HepG2 (cell line): ENCODE data around the gene SLFNL1. TPM values are rescaled to one million over a fixed set of nuclear protein-coding genes. Genes with fewer than 3 reads are reported as not detected.
A peak's percentile ranks its signal among the peaks of the same experiment; 100 is the strongest.

Source experiments
- AHR ChIP-seq: IDR thresholded peaks from 2 replicates; pipeline ENCODE4 v1.6.1; 2018; ENCODE audit warnings: missing genetic modification reagents, missing compliant biosample characterization
- BCL6 ChIP-seq: IDR thresholded peaks from 2 replicates; pipeline ENCODE4 v1.6.1; 2016; ENCODE audit warnings: missing genetic modification reagents, missing compliant biosample characterization
- GMEB2 ChIP-seq: IDR thresholded peaks from 2 replicates; pipeline ENCODE4 v1.6.1; 2016; ENCODE audit warnings: missing biosample characterization, missing genetic modification reagents, low read depth
- NFAT5 ChIP-seq: sonication (generic); formaldehyde crosslinking; IDR thresholded peaks from 2 replicates; pipeline ENCODE4 v1.4.0; 2020; ENCODE audit warnings: missing genetic modification reagents
- NFRKB ChIP-seq: fragments of 450-650 bp; IDR thresholded peaks from 2 replicates; pipeline ENCODE4 v1.6.1; 2017
- PRMT3 ChIP-seq: sonication (generic); formaldehyde crosslinking; IDR thresholded peaks from 2 replicates; pipeline ENCODE4 v1.8.1; 2022; ENCODE audit warnings: low read depth, mild to moderate bottlenecking, moderate library complexity, missing genetic modification reagents, borderline replicate concordance
- SAP130 ChIP-seq: IDR thresholded peaks from 2 replicates; pipeline ENCODE4 v1.6.1; 2016; ENCODE audit warnings: low read depth
- SETDB1 ChIP-seq: sonication (generic); formaldehyde crosslinking; IDR thresholded peaks from 2 replicates; pipeline ENCODE4 v1.5.1; 2020; ENCODE audit warnings: missing genetic modification reagents, mild to moderate bottlenecking, borderline replicate concordance
- SOX5 ChIP-seq: IDR thresholded peaks from 2 replicates; pipeline ENCODE4 v1.6.1; 2016; ENCODE audit warnings: borderline replicate concordance
- STAG1 ChIP-seq: sonication (generic); formaldehyde crosslinking; IDR thresholded peaks from 2 replicates; pipeline ENCODE4 v1.4.0; 2020; ENCODE audit warnings: missing genetic modification reagents
- TFE3 ChIP-seq: IDR thresholded peaks from 2 replicates; pipeline ENCODE4 v1.6.1; 2016
- ZBTB7A ChIP-seq: sonication (generic); formaldehyde crosslinking; IDR thresholded peaks from 2 replicates; pipeline ENCODE4 v1.8.0; 2022; ENCODE audit warnings: mild to moderate bottlenecking, missing genetic modification reagents
- ZBTB7B ChIP-seq: sonication (generic); formaldehyde crosslinking; IDR thresholded peaks from 2 replicates; pipeline ENCODE4 v1.4.0; 2020; ENCODE audit warnings: missing genetic modification reagents
- ZFP36L1 ChIP-seq: sonication (generic); formaldehyde crosslinking; IDR thresholded peaks from 2 replicates; pipeline ENCODE4 v1.8.0; 2022; ENCODE audit warnings: mild to moderate bottlenecking, missing genetic modification reagents, moderate library complexity
- ZFP36L2 ChIP-seq: sonication (generic); formaldehyde crosslinking; IDR thresholded peaks from 2 replicates; pipeline ENCODE4 v1.4.0; 2020; ENCODE audit warnings: missing genetic modification reagents
- ZNF18 ChIP-seq: sonication (generic); formaldehyde crosslinking; IDR thresholded peaks from 2 replicates; pipeline ENCODE4 v1.8.0; 2022; ENCODE audit warnings: mild to moderate bottlenecking, missing genetic modification reagents; ENCODE audit not compliant: insufficient replicate concordance
- ZNF20 ChIP-seq: sonication (generic); formaldehyde crosslinking; IDR thresholded peaks from 2 replicates; pipeline ENCODE4 v1.4.0; 2020; ENCODE audit warnings: mild to moderate bottlenecking, moderate library complexity, missing genetic modification reagents
- ZNF839 ChIP-seq: sonication (generic); formaldehyde crosslinking; IDR thresholded peaks from 2 replicates; pipeline ENCODE4 v1.4.0; 2020; ENCODE audit warnings: missing genetic modification reagents, mild to moderate bottlenecking, borderline replicate concordance
- polyA plus RNA-seq, 8 experiments: library from polyadenylated mRNA; depleted of rRNA in 3 of 8; stranded (reverse) in 7 of 8; unstranded in 1 of 8; fragments of >200 nt; fragmentation: Illumina TruSeq in 4 of 8; extraction: Trizol in 4 of 8; gene quantifications; 2 replicates each; pipeline versions ENCODE4 v1.2.1 to v1.2.3, GENCODE V29; 2011 to 2016; ENCODE audit warnings: low read depth in 4 of 8, missing spikeins in 1 of 8, mixed read lengths in 1 of 8; ENCODE audit not compliant: insufficient read depth in 1 of 8
- total RNA-seq, 5 experiments: library from RNA; depleted of rRNA; stranded (reverse); fragments of >200 nt; fragmentation: Illumina TruSeq; extraction: Trizol; gene quantifications; 2 replicates each; pipeline ENCODE4 v1.2.3, GENCODE V29; 2016; ENCODE audit warnings: low read depth in 1 of 5

SLFNL1 gene
- total and polyA plus RNA-seq, 2 of the 13 experiments (the other 11 are each of a cell fraction or from before 2014, with no cell fraction given): 0.07 to 0.20 TPM

- TF ChIP-seq BCL6 (CRISPR knock-in tag): peak; percentile 40; the same call in 1 of the 2 replicates
- TF ChIP-seq NFAT5: no peak
- TF ChIP-seq GMEB2: no peak
- TF ChIP-seq NFRKB: no peak
- TF ChIP-seq ZFP36L1: no peak
- no peak for TF ChIP-seq AHR (CRISPR knock-in tag)
- TF ChIP-seq TFE3: peak; percentile 76
- TF ChIP-seq STAG1 (CRISPR knock-in tag): peak; percentile 69
- TF ChIP-seq SAP130 (CRISPR knock-in tag): peak; percentile 87
- no peak for TF ChIP-seq ZFP36L2 (CRISPR knock-in tag)
- no peak for TF ChIP-seq ZNF18 (CRISPR knock-in tag)
- no peak for TF ChIP-seq ZBTB7B
- no peak for TF ChIP-seq PRMT3 (CRISPR knock-in tag)
- TF ChIP-seq ZNF839: no peak
- no peak for TF ChIP-seq ZBTB7A
- TF ChIP-seq SETDB1 (CRISPR knock-in tag): no peak
- no peak for TF ChIP-seq ZNF20 (CRISPR knock-in tag)
- TF ChIP-seq SOX5 (CRISPR knock-in tag): peak; percentile 65; the same call in 1 of the 2 replicates
These were observed 17.8 kb downstream of the SLFNL1 start (continued) for GRCh38 chr1:41003640-41004220.
